ENCODE measurements around the gene GAB2. TPM values are rescaled to one million over a fixed set of nuclear protein-coding genes. Genes with fewer than 3 reads are reported as not detected.

The GAB2 gene
- polyA plus RNA-seq, 2 of the 4 experiments (the other 2 are of a cell fraction): 2.8 to 4.7 TPM

GRCh38 chr11:78341841-78342240, 75.8 kb downstream of the GAB2 start:
- H3K9me3 ChIP-seq: no peaks in the 10 kb centered on the region
- ChIA-PET CTCF (interaction anchor here (1.4 kb wide), 1 partner anchor 13 kb away, joined by 4 read pairs; no protein-coding TSS in a partner anchor), POLR2A (no interaction called here)
- WGBS (ENCODE audit: missing lambda C conversion rate): 79% methylated on average over 2 of the region's 2 CpGs
- TF ChIP-seq CHD4 (IDR thresholded peaks at IDR 0.05; ENCODE audit: borderline replicate concordance) (no peak), MYC (IDR thresholded peaks at IDR 0.05; ENCODE audit: borderline replicate concordance, low read length) (no peak), RFX5 (IDR thresholded peaks at IDR 0.05) (no peak), HOXB5 (CRISPR knock-in tag; IDR thresholded peaks at IDR 0.05) (no peak), CBX2 (IDR thresholded peaks at IDR 0.05; ENCODE audit: borderline replicate concordance, low read depth) (no peak), ELK1 (IDR thresholded peaks at IDR 0.05; ENCODE audit: low read depth, low read length) (no peak), PHF8 (IDR thresholded peaks at IDR 0.05; ENCODE audit: borderline replicate concordance, low read depth) (no peak), CTCF (IDR thresholded peaks at IDR 0.05) (no peak), EHMT2 (IDR thresholded peaks at IDR 0.05; ENCODE audit: low read depth) (no peak), ESRRA (IDR thresholded peaks at IDR 0.05; ENCODE audit: borderline replicate concordance, low read length) (no peak), ATOH8 (CRISPR knock-in tag; IDR thresholded peaks at IDR 0.05; ENCODE audit: low read depth) (no peak), HEYL (CRISPR knock-in tag; IDR thresholded peaks at IDR 0.05) (no peak), CHD2 (IDR thresholded peaks at IDR 0.05; ENCODE audit: low read length, partially characterized antibody) (no peak), FOXS1 (CRISPR knock-in tag; IDR thresholded peaks at IDR 0.05) (no peak), ZFP36 (IDR thresholded peaks at IDR 0.05; ENCODE audit: borderline replicate concordance, partially characterized antibody) (no peak), HES2 (IDR thresholded peaks at IDR 0.05) (no peak), EP300 (IDR thresholded peaks at IDR 0.05) (no peak), POLR2AphosphoS2 (conservative IDR thresholded peaks at IDR 0.05; ENCODE audit: low read length) (no peak), USF2 (IDR thresholded peaks at IDR 0.05) (no peak), HOXB13 (CRISPR knock-in tag; IDR thresholded peaks at IDR 0.05; ENCODE audit: low read depth) (no peak)
- no peak overlapping the region for H3K27ac ChIP-seq
- ATAC-seq (no peak), DNase-seq (ENCODE audit: low read depth in 1 of 2, low spot score in 1 of 2) (no peak), FAIRE-seq (no peak)
- H3K4me3 ChIP-seq: no peak overlapping the region
- H3K4me2 ChIP-seq: no peak overlapping the region
- peaks cover 14% of the 10 kb centered on the region for H3K4me1 ChIP-seq

- ChIA-PET CTCF (no interaction called here), POLR2A (no interaction called here)
- Histone ChIP-seq H3K4me3 (no peak overlapping the region), H3K4me2 (no peak overlapping the region), H3K9me3 (peaks cover 1% of the 10 kb centered on the region; the same call in 1 of the 3 replicates), H3K27ac (no peak overlapping the region), H3K4me1 (0 out of 3 replicates have a peak, but pooled peaks cover 3% of the 10 kb centered on the region)
- whole genome bisulfite sequencing (ENCODE audit: missing lambda C conversion rate): 44% methylated on average over 2 of the region's 2 CpGs
- ATAC-seq: no peak
- DNase-seq (ENCODE audit: low read depth in 1 of 2, low spot score in 1 of 2): no peak
- no peak for FAIRE-seq
- TF ChIP-seq NPAS2 (CRISPR knock-in tag; IDR thresholded peaks at IDR 0.05; ENCODE audit: borderline replicate concordance) (no peak), CBX8 (IDR thresholded peaks at IDR 0.05) (no peak), RAD21 (conservative IDR thresholded peaks at IDR 0.05 in 1 of 2, IDR thresholded peaks at IDR 0.05 in 1 of 2) (no peak), KDM1A (IDR thresholded peaks at IDR 0.05; ENCODE audit: low read depth) (no peak), FOXS1 (CRISPR knock-in tag; IDR thresholded peaks at IDR 0.05) (no peak), TP53 (CRISPR knock-in tag; IDR thresholded peaks at IDR 0.05) (no peak), EP300 (IDR thresholded peaks at IDR 0.05) (no peak), TFCP2L1 (CRISPR knock-in tag; IDR thresholded peaks at IDR 0.05) (no peak), SREBF2 (IDR thresholded peaks at IDR 0.05) (no peak), RCOR1 (IDR thresholded peaks at IDR 0.05; ENCODE audit: low read depth, low read length) (no peak), ZSCAN20 (CRISPR knock-in tag; IDR thresholded peaks at IDR 0.05) (no peak), CHD4 (IDR thresholded peaks at IDR 0.05; ENCODE audit: borderline replicate concordance) (no peak), POLR2A (IDR thresholded peaks at IDR 0.05; ENCODE audit: low read length) (no peak), HOXB13 (CRISPR knock-in tag; IDR thresholded peaks at IDR 0.05; ENCODE audit: low read depth) (no peak), E2F6 (IDR thresholded peaks at IDR 0.05; ENCODE audit: borderline replicate concordance, low read depth) (no peak), NFE2L2 (conservative IDR thresholded peaks at IDR 0.05; ENCODE audit: low read length) (no peak), PBX3 (IDR thresholded peaks at IDR 0.05) (no peak), CBX2 (IDR thresholded peaks at IDR 0.05; ENCODE audit: borderline replicate concordance, low read depth) (no peak)
Measured at GRCh38 chr11:78340530-78340929, 77.1 kb downstream of the GAB2 start.
